ENCODE results near the gene ESPL1. TPM values are rescaled to one million over a fixed set of nuclear protein-coding genes. Genes with fewer than 3 reads are reported as not detected.

Gene ESPL1
- total and polyA plus RNA-seq, 2 donors (not counting 1 experiment from before 2014, with no cell fraction given), result 1.4 to 1.8 TPM

DNA sequence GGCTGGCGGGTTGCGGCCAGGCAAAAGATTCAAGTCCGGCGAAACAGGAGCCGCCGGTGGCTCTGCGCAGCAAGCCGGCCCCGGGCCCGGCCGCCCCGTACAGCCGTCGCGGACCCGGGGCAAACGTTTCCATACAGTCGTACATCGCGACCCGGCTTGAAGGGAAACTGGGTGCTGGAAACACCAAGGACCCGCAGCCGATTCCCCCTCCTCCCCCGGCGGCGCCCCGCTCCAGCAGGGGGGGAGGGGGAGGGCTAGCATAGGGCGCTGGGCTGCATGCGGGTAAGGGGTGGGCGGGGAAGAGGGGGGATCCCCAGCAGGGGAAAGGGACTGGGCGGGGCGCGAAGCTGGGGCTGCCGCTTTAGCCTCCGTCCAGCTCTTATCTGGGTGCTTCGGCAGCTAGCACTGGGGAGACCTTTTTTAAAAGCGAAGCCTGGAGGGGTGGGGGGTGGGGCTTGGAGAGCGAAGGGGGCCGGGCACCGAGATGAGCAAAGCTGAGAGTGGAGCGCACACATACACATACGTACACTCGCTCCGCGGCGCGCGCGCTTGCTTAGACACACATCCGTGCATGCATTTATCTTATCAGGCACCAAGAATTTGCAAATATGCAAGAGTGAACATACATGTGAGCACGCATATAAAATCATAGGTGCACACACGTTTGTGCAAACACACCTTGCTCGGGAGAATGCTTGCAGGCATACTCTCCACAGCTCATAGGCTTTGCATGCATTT, 48.0 kb upstream of the ESPL1 start:
- Histone ChIP-seq H3K27ac (ENCODE audit: insufficient read depth, low read length) (peak overlapping the region; percentile 78), H3K79me2 (ENCODE audit: control insufficient read depth, insufficient read depth, low read length) (peaks cover 41% of the 10 kb centered on the region), H2AFZ (ENCODE audit: low read length) (peak overlapping the region; percentile 20), H3K4me3 (replicated peaks in 1 of 4; ENCODE audit: control extremely low read depth in 1 of 4, insufficient read depth in 1 of 4, low read depth in 3 of 4, low read length in 4 of 4) (peak overlapping the region; percentile 83 to 97 (median 92)), H3K4me1 (ENCODE audit: control insufficient read depth, extremely low read depth, insufficient read depth, low read length) (peaks cover 43% of the 10 kb centered on the region), H3K27me3 (ENCODE audit: control insufficient read depth, insufficient read depth, low read length) (no peaks in the 10 kb centered on the region), H3K9ac (ENCODE audit: insufficient read depth, low read length) (peak overlapping the region; percentile 65), H4K20me1 (ENCODE audit: control insufficient read depth, extremely low read depth, insufficient read depth, low read length) (no peaks in the 10 kb centered on the region), H3K36me3 (ENCODE audit: control insufficient read depth, insufficient read depth, low read length) (peaks cover 6% of the 10 kb centered on the region), H3K9me3 (ENCODE audit: control insufficient read depth, insufficient read depth, low read depth, low read length) (no peaks in the 10 kb centered on the region), H3K4me2 (ENCODE audit: extremely low read depth, insufficient read depth, low read length) (peak overlapping the region; percentile 100)
- no peak for TF ChIP-seq EZH2 (IDR thresholded peaks at IDR 0.05; ENCODE audit: low read length, missing control alignments)
- TF ChIP-seq, protein P1, sequence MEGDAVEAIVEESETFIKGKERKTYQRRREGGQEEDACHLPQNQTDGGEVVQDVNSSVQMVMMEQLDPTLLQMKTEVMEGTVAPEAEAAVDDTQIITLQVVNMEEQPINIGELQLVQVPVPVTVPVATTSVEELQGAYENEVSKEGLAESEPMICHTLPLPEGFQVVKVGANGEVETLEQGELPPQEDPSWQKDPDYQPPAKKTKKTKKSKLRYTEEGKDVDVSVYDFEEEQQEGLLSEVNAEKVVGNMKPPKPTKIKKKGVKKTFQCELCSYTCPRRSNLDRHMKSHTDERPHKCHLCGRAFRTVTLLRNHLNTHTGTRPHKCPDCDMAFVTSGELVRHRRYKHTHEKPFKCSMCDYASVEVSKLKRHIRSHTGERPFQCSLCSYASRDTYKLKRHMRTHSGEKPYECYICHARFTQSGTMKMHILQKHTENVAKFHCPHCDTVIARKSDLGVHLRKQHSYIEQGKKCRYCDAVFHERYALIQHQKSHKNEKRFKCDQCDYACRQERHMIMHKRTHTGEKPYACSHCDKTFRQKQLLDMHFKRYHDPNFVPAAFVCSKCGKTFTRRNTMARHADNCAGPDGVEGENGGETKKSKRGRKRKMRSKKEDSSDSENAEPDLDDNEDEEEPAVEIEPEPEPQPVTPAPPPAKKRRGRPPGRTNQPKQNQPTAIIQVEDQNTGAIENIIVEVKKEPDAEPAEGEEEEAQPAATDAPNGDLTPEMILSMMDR (conservative IDR thresholded peaks at IDR 0.05 in 1 of 2, IDR thresholded peaks at IDR 0.05 in 1 of 2; ENCODE audit: low read depth in 1 of 2, low read length in 2 of 2), result no peak
- DNase-seq (ENCODE audit: low read depth in 2 of 2), result peak; percentile 81 to 82

DNA sequence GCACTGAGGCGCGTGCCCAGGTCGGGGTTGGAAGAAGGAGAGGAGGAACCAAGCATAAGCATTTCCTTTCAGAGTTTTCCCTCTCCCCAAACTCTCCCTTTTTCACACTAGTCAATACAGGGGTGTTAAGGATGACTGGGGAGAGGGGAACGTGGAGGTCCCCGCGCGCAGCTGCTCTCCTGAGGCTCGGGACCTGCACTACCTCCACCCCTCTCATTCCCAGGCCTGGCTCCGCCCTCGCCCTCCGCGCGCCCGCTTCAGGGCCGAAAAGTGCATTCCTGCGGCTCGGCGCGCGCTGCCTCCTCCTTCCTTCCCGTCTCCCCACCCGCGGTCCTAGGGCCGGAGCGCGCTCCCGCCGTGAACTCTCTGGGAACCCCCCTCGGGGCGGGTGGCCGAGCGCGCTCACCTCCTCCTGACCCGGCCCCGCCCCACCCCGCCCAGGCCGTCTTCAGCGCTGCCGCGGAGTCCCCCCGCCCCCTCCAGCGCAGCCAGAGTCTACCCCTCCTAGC, 47.4 kb upstream of the ESPL1 start:
- Histone ChIP-seq H3K79me2 (ENCODE audit: control insufficient read depth, insufficient read depth, low read length) (peaks cover 35% of the 10 kb centered on the region), H4K20me1 (ENCODE audit: control insufficient read depth, extremely low read depth, insufficient read depth, low read length) (no peaks in the 10 kb centered on the region), H3K27me3 (ENCODE audit: control insufficient read depth, insufficient read depth, low read length) (no peaks in the 10 kb centered on the region), H2AFZ (ENCODE audit: low read length) (peak overlapping the region; percentile 20), H3K27ac (ENCODE audit: insufficient read depth, low read length) (peak overlapping the region; percentile 97), H3K4me1 (ENCODE audit: control insufficient read depth, extremely low read depth, insufficient read depth, low read length) (peaks cover 43% of the 10 kb centered on the region), H3K9me3 (ENCODE audit: control insufficient read depth, insufficient read depth, low read depth, low read length) (no peaks in the 10 kb centered on the region), H3K4me3 (replicated peaks in 1 of 4; ENCODE audit: control extremely low read depth in 1 of 4, insufficient read depth in 1 of 4, low read depth in 3 of 4, low read length in 4 of 4) (peak overlapping the region; percentile 83 to 97 (median 92)), H3K4me2 (ENCODE audit: extremely low read depth, insufficient read depth, low read length) (peak overlapping the region; percentile 100), H3K9ac (ENCODE audit: insufficient read depth, low read length) (peak overlapping the region; percentile 76), H3K36me3 (ENCODE audit: control insufficient read depth, insufficient read depth, low read length) (peaks cover 2% of the 10 kb centered on the region)
- DNase-seq (ENCODE audit: low read depth in 2 of 2), result peak; percentile 92 to 96
- TF ChIP-seq EZH2 (IDR thresholded peaks at IDR 0.05; ENCODE audit: low read length, missing control alignments), result no peak
- TF ChIP-seq, protein P1 (conservative IDR thresholded peaks at IDR 0.05 in 1 of 2, IDR thresholded peaks at IDR 0.05 in 1 of 2; ENCODE audit: low read depth in 1 of 2, low read length in 2 of 2), result no peak

DNA sequence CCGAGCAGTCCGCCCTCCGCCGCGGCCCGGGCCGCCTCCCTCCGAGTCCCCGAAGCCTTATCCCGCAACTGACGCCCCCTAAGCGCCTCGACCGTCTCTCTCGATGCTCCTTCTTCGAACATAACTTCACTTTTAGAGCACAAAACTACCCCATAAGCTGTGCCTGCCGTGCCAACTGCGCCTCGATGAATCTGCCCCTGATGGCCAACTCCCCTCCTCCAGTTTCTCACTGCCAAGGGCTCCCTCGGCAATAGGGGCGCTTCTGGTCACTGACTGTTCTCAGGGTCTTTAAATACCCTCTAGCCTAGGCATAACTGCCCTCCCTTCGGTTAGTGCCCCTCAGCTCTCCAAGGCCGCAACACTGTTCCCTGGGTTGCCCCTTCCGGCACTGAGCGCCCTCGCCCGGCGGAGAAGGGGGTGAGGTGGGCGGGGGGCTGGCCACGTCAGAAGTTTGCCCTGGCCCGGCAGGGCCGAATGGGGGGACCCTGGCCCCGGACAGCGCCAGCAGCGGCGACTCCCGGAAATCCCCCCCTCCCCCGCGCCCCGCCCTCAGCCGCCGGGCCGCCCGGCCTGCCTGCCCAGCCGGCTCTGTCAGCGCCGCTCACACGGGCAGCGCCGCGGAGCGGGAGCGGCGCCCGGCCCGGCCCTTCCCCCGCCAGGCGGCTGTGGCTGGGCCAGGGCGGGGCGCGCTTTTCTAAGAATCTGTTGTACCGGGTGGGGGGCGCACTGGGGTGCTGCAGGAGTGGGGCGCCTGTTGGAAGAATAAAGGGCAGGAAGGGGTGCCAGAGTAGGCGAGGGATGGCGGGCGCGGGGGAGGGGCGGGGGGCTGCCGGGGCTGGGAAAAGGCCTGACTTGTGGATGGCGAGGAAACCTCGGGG, 46.7 kb upstream of the ESPL1 start:
- H4K20me1 ChIP-seq (ENCODE audit: control insufficient read depth, extremely low read depth, insufficient read depth, low read length), result no peaks in the 10 kb centered on the region
- H3K79me2 ChIP-seq (ENCODE audit: control insufficient read depth, insufficient read depth, low read length), result peaks cover 30% of the 10 kb centered on the region
- H2AFZ ChIP-seq (ENCODE audit: low read length), result peak overlapping the region; percentile 44
- peaks cover 43% of the 10 kb centered on the region for H3K4me1 ChIP-seq (ENCODE audit: control insufficient read depth, extremely low read depth, insufficient read depth, low read length)
- peak overlapping the region; percentile 97 for H3K27ac ChIP-seq (ENCODE audit: insufficient read depth, low read length)
- TF ChIP-seq EZH2 (IDR thresholded peaks at IDR 0.05; ENCODE audit: low read length, missing control alignments), result no peak
- TF ChIP-seq, protein P1 (conservative IDR thresholded peaks at IDR 0.05 in 1 of 2, IDR thresholded peaks at IDR 0.05 in 1 of 2; ENCODE audit: low read depth in 1 of 2, low read length in 2 of 2), result peak; percentile 4 to 11
- peak overlapping the region; percentile 52 to 66 (median 64) for H3K4me3 ChIP-seq (replicated peaks in 1 of 4; ENCODE audit: control extremely low read depth in 1 of 4, insufficient read depth in 1 of 4, low read depth in 3 of 4, low read length in 4 of 4)
- H3K27me3 ChIP-seq (ENCODE audit: control insufficient read depth, insufficient read depth, low read length), result no peaks in the 10 kb centered on the region
- H3K4me2 ChIP-seq (ENCODE audit: extremely low read depth, insufficient read depth, low read length), result peak overlapping the region; percentile 92
- peak overlapping the region; percentile 76 for H3K9ac ChIP-seq (ENCODE audit: insufficient read depth, low read length)
- peak; percentile 61 to 63 for DNase-seq (ENCODE audit: low read depth in 2 of 2)
- H3K9me3 ChIP-seq (ENCODE audit: control insufficient read depth, insufficient read depth, low read depth, low read length), result no peaks in the 10 kb centered on the region
- peaks cover 2% of the 10 kb centered on the region for H3K36me3 ChIP-seq (ENCODE audit: control insufficient read depth, insufficient read depth, low read length)

All from fibroblast of lung (primary cell).